ENCODE data around the gene ANKRD63. TPM values are rescaled to one million over a fixed set of nuclear protein-coding genes. Genes with fewer than 3 reads are reported as not detected.

The ANKRD63 gene
- total RNA-seq, 1 donor from 2014 or later: not detected

- intact Hi-C loops (cut with micrococcal nuclease): no loop called here
Measured at GRCh38 chr15:40246496-40247280, 36.2 kb downstream of the ANKRD63 start.

GRCh38 chr15:40245666-40246450 lies 37.0 kb downstream of the ANKRD63 start:
- intact Hi-C loops (cut with micrococcal nuclease): no loop called here

DNA sequence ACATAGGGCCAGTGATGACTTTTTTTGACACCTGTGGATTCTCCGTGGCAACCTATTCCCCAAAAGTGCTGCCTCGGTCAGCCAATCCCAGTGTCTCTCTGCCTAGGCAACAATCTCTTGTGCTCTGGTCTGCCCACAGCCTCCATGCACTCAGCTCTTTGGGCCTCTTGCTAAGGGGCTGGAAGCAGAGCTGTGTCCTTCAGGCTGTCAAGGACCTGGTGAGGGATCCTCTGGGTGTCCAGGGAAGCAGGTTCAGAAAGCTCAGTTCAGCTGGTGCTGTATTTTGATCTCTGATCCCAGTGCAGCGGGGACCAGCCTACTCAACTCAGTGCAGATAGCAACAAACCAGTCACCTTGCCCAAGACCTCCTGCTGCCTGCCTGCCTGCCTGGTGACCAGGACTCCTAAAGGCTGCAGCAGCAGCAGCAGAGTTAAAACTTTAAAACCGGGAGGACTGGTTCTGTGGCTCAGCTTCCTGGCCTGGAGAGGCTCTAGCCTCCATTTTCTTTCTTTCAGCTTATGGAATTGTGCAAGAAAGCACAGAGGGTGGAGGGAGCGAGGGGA lies 37.8 kb downstream of the ANKRD63 start:
- intact Hi-C loops (cut with micrococcal nuclease): no loop called here

DNA sequence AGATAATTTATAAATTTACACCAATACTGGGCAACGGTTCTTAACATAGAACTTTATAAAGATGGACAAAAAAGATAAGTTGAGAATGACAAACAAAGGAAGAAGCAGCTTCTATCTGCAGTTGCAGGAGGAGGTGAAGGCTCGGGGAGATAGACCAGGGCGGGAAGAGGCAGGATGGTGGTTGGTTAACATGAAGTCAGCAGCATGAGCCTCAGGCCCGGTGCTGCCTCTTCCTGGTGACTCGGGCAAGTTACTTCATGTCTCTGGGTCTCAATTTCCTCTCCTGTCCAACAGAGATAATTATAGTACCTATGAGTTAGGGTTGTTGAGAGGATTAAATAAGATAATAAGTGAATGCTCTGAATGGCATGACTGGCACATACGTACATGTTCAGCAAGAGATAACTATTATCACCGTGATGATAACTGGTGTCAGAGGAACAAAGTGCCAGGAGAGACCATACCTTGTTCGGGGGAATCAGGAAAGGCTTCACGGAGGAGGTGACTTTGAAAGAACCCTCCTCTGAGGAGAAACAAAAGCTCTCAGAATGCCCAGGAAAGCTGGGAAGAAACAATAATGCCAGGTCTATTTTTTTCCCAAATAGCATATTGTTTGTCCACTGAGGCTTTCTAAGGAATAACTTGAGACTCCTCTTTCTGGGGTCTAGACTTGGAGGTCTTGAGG lies 39.6 kb downstream of the ANKRD63 start:
- intact Hi-C loops (cut with micrococcal nuclease): no loop called here

- intact Hi-C loops (cut with micrococcal nuclease): no loop called here
Measured at GRCh38 chr15:40242601-40243000, 40.3 kb downstream of the ANKRD63 start.

DNA sequence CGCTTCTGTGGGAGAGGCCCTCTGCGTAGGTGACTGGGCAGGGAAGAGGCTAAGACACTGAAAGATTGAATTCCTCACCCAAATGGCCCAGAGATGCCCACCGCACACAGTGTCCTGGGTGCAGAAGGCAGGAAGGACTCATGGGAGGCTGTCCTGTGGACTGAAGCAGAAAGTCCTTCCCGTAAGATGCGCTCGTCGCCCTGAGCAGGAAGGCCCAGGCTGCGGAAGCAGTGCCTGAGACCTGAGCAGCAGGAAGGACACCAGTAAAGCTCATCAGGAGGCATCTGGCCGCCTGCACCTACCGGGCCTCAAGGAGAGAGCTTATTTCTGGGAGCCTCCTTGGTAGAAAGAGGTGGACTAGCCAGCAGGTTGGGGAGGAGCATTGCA lies 40.7 kb downstream of the ANKRD63 start:
- intact Hi-C loops (cut with micrococcal nuclease): no loop called here

DNA sequence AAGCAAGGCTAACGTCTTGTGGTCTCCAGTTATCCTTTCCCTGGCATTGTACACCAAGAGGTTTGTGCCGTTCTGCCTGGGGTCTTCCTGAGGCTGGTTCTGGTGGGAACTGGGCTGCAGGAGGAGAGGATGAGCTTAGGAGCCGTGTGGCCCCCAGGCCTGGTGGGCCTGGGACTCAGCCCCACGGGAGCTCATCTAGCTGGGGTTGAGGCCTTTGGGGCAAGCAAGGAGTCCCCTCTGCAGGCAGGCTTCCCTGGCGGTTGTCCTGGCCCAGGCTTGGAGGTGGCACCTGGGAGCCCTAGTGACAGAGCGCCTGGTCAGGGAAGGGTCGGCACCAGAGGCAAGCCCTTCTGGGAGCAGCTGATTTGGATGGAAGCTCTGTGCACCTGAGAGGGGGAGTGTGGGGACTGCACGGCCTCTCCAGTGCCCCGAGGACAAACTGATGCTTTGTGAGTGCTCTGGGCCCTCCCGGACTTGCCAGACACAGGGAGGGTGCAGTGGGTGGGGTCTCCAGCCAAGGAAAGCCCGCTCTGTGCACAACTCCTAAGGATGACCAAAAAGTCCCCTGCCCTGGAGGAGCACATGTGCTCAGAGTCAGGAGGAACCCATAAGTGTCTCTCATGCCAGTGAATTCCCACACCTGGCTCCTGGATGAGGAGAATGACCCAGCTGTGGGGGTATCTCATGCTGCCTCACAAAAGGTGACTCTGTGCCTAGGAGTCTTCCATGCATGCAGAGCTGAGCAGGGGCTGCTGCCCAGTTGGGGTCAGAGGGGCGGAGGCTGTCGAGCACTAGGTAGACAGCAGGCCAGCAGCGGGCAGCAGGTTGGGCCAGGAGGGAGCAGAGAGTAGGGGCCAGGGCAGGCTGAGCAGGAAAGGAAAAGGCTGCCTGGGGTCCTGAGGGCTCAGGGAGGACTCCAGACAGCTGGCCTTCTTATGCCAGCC lies 41.3 kb downstream of the ANKRD63 start:
- intact Hi-C loops (cut with micrococcal nuclease): no loop called here

GRCh38 chr15:40240619-40241221 lies 42.1 kb downstream of the ANKRD63 start:
- intact Hi-C loops (cut with micrococcal nuclease): no loop called here

- intact Hi-C loops (cut with micrococcal nuclease): loop anchor here (5.0 kb wide), 1 partner anchor 32 kb away; no protein-coding TSS in a partner anchor
Measured at GRCh38 chr15:40239693-40240618, 42.9 kb downstream of the ANKRD63 start.

DNA sequence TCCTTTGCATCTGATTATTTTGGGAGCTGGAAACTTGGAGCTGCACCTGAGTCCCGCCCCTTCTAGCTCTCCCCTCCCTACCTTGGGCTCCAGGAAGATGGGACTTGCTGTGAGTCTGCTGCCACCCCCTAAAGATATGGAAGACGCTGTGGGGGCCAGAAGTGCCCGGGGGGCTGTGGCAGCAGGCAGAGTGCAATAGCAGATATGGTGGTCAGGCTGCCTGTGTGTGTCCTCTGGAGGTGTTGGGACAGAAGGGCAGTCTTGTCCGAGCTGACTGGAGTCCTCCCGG lies 43.5 kb downstream of the ANKRD63 start:
- intact Hi-C loops (cut with micrococcal nuclease): loop anchor here (5.0 kb wide), 1 partner anchor 33 kb away; no protein-coding TSS in a partner anchor

GRCh38 chr15:40238532-40239403 lies 44.1 kb downstream of the ANKRD63 start, which contains the start of gene PAK6:
TSS of gene PAK6 (plus strand) at chr15:40239063. CDS start at chr15:40264786, 25,723 bp downstream.
- intact Hi-C loops (cut with micrococcal nuclease): loop anchor here (5.0 kb wide), 1 partner anchor 34 kb away; no protein-coding TSS in a partner anchor

DNA sequence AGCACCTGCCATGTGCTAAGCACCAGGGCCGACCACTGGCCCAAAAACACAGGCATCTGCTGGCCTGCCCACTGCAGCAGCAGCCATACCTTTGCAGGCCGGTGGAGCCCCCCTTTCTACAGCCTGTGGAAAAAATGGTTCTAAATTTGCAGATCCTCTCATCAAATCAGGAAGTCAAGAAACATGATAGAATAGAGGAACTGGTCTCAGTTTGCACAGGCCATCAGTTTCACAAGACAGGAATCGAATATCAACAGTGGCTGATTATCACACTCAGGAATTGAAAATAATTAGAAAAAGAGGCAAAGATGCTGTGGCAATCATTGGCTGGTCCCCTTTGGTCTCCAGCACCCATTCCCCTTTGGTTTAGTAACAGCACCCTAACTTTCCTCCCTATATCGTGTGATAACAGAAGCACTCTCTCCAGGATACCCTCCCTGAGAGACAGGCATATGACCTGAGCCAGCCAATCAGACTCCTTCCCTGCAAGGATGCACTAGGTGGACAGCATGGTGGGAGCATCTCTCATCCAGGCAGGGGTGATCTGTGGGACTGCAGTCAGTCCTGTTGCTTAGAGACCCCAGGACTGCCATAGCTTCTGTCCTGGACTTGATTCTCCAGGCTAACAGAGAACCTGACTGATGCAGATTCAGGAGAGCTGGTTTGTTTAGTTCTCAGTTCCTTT lies 47.5 kb downstream of the ANKRD63 start:
- intact Hi-C loops (cut with micrococcal nuclease): loop anchor here (5.0 kb wide), 1 partner anchor 37 kb away; no protein-coding TSS in a partner anchor

GRCh38 chr15:40234783-40235182 lies 48.1 kb downstream of the ANKRD63 start:
- intact Hi-C loops (cut with micrococcal nuclease): loop anchor here (5.0 kb wide), 1 partner anchor 38 kb away; no protein-coding TSS in a partner anchor

GRCh38 chr15:40233727-40234577 lies 48.9 kb downstream of the ANKRD63 start:
- intact Hi-C loops (cut with micrococcal nuclease): no loop called here

GRCh38 chr15:40232625-40233070 lies 50.2 kb downstream of the ANKRD63 start:
- intact Hi-C loops (cut with micrococcal nuclease): no loop called here
